ENCODE measurements around the gene COL13A1. TPM values are rescaled to one million over a fixed set of nuclear protein-coding genes. Genes with fewer than 3 reads are reported as not detected.

Gene COL13A1
- total RNA-seq, 4 donors from 2014 or later: 2.0 to 3.8 TPM; not detected in 2

- no peak for TF ChIP-seq CTCF (IDR thresholded peaks at IDR 0.05)
- TF ChIP-seq POLR2A (IDR thresholded peaks at IDR 0.05): no peak
- intact Hi-C loops (cut with DNase I): no loop called here
- WGBS, 2 donors: 42 to 66% methylated on average over 7 to 10 of the region's 14 CpGs
- DNase-seq: no peak
- Histone ChIP-seq H3K4me1 (peaks cover 0 to 20% (median 18%) of the 10 kb centered on the region in 3 donors), H3K4me3 (no peak overlapping the region), H3K27me3 (no peaks in the 10 kb centered on the region), H3K9me3 (no peaks in the 10 kb centered on the region), H3K36me3 (no peaks in the 10 kb centered on the region), H3K27ac (peak overlapping the region in 1 of 4 donors; percentile 29)
Measured at GRCh38 chr10:69955897-69956740, 154.4 kb downstream of the COL13A1 start.

GRCh38 chr10:69956741-69957230 lies 155.1 kb downstream of the COL13A1 start:
- H3K36me3 ChIP-seq: no peaks in the 10 kb centered on the region
- H3K27me3 ChIP-seq: no peaks in the 10 kb centered on the region
- no peak for TF ChIP-seq CTCF (IDR thresholded peaks at IDR 0.05)
- no peak for TF ChIP-seq POLR2A (IDR thresholded peaks at IDR 0.05)
- intact Hi-C loops (cut with DNase I): no loop called here
- 44 to 57% methylated on average over 7 of the region's 7 CpGs for WGBS, 2 donors
- DNase-seq: no peak
- H3K4me1 ChIP-seq: peaks cover 0 to 20% (median 18%) of the 10 kb centered on the region in 3 donors
- no peak overlapping the region for H3K4me3 ChIP-seq
- no peaks in the 10 kb centered on the region for H3K9me3 ChIP-seq
- H3K27ac ChIP-seq: peak overlapping the region in 1 of 4 donors; percentile 29

DNA sequence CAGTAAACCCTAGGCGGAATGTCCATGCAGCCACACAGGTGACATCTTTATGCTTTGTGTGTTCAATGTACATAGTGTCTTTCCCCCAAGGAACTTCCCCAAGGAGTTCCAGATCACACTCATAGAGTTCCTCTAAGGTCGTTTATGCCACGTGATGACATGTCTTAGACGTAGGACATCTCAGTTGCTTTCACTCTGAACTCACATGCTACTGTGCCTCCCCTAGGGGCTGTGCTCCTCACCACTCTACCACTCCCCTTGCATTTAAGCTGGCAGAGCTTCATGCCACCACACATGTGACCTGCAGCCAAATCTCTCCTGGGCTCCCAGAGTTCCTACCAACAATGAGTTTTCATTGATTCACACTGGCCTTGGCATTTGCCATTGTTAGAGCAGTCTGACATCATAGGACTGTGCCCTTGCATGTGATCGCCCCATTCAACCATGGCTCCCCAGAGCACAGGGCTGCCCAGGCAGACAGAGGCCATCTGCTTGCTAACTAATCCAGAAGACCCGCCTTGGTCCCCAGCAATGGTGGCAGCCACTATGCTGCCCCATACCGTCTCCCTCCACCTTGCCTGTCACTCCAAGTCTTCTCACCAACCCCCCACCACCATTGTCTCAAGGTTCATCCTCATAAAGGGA lies 155.7 kb downstream of the COL13A1 start:
- intact Hi-C loops (cut with DNase I): no loop called here

GRCh38 chr10:69957886-69958555 lies 156.3 kb downstream of the COL13A1 start:
- H3K4me1 ChIP-seq: peaks cover 0 to 20% (median 18%) of the 10 kb centered on the region in 3 donors
- H3K9me3 ChIP-seq: no peaks in the 10 kb centered on the region
- H3K36me3 ChIP-seq: no peaks in the 10 kb centered on the region
- H3K27me3 ChIP-seq: no peaks in the 10 kb centered on the region
- TF ChIP-seq POLR2A (IDR thresholded peaks at IDR 0.05) (no peak), CTCF (IDR thresholded peaks at IDR 0.05) (peak; percentile 34 to 73 (median 54))
- H3K27ac ChIP-seq: no peak overlapping the region
- DNase-seq: no peak
- intact Hi-C loops (cut with DNase I): no loop called here
- no peak overlapping the region for H3K4me3 ChIP-seq
- WGBS, 2 donors: 84 to 87% methylated on average over 3 to 5 of the region's 6 CpGs

More for the DNA sequence above, 155.7 kb downstream of the COL13A1 start:
- Histone ChIP-seq H3K4me1 (peaks cover 0 to 20% (median 18%) of the 10 kb centered on the region in 3 donors), H3K36me3 (no peaks in the 10 kb centered on the region), H3K9me3 (no peaks in the 10 kb centered on the region), H3K27ac (no peak overlapping the region), H3K4me3 (no peak overlapping the region), H3K27me3 (no peaks in the 10 kb centered on the region)
- DNase-seq: no peak
- no peak for TF ChIP-seq CTCF (IDR thresholded peaks at IDR 0.05)
- TF ChIP-seq POLR2A (IDR thresholded peaks at IDR 0.05): no peak
- WGBS, 2 donors: 77 to 81% methylated on average over 7 of the region's 7 CpGs

Measured in esophagus squamous epithelium (tissue), 5 donors.